Astrocyte (in vitro differentiated cells and primary cell): ENCODE data around the gene PSTK.

Experiments used
- CTCF ChIP-seq: IDR thresholded peaks from 2 replicates; pipeline ENCODE4 v1.5.1; 2011; ENCODE audit warnings: low read depth, mild to moderate bottlenecking, inconsistent platforms, low read length, moderate library complexity; ENCODE audit not compliant: insufficient read depth
- EZH2 ChIP-seq: IDR thresholded peaks from 2 replicates; pipeline ENCODE4 v1.6.1; 2012; ENCODE audit warnings: mild to moderate bottlenecking, low read length, inconsistent platforms; ENCODE audit not compliant: insufficient read depth

GRCh38 chr10:123014772-123015171 is 34.6 kb downstream of the PSTK start:
- TF ChIP-seq CTCF (no peak), EZH2 (no peak)
